Nephron progenitor cell (in vitro differentiated cells): Measurements from ENCODE around the gene RAC3.
"Not testable (repeated sequence)": the region's sequence is repeated elsewhere in the genome, so short reads cannot be mapped to it uniquely, and the experiment has no call there.

Experiments used
- DNase-seq: peaks from one replicate; pipeline ENCODE4 v3.0.0; 2021
- H3K27ac Mint-ChIP-seq: 2 replicates; pipeline ENCODE4 v1.8.0; 2021; ENCODE audit warnings: mild to moderate bottlenecking, moderate library complexity, mixed read lengths
- H3K27me3 Mint-ChIP-seq: 2 replicates; pipeline ENCODE4 v1.8.0; 2021; ENCODE audit warnings: mild to moderate bottlenecking, low read depth, mixed read lengths; ENCODE audit not compliant: poor library complexity
- H3K36me3 Mint-ChIP-seq: 2 replicates; pipeline ENCODE4 v1.8.0; 2021; ENCODE audit warnings: low read depth, mixed read lengths
- H3K4me1 Mint-ChIP-seq: 2 replicates; pipeline ENCODE4 v1.8.0; 2021; ENCODE audit warnings: mixed read lengths
- H3K4me3 Mint-ChIP-seq: 2 replicates; pipeline ENCODE4 v1.8.0; 2021; ENCODE audit warnings: mild to moderate bottlenecking, moderate library complexity, mixed read lengths
- H3K9me3 Mint-ChIP-seq: 2 replicates; pipeline ENCODE4 v1.8.0; 2021; ENCODE audit warnings: mild to moderate bottlenecking, moderate library complexity, mixed read lengths
- CTCF ChIP-seq: fragments of 200-600 bp; sonication (generic); IDR thresholded peaks from 2 replicates; pipeline ENCODE4 v1.5.0; 2021; ENCODE audit warnings: antibody characterized with exemption

RAC3 gene

DNA sequence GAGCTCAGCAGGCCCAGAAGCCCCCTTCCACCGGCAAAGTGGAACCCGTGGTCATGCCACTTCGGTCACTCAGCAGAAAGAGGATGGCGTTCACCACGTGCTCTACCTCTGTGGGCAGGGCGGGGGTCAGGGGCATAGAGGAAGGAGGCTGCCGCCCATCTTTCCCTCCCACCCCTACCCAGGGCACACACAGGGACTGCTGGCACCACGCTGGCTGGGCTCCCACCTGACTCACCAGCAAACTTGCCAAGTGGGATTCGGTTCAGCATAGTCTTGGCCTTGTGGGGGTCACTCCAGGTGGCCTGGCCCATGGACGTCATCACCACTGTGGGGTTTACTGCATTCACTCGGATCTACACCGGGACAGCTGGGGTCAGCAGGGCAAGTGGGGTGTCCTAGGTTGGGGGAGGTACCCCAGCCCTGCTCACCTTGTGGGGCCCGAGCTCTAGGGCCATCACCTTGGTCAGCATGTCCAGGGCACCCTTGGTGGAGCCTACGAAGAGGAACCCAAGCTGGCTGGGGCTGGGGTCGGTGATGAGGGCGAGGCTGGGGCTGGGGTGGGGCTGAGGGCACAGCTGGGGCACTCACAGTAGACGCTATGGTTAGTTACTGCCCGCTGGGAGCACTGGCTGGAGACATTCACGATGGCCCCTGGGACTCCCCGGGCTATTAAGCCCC lies 4.6 kb downstream of the RAC3 start:
- peaks cover 39% of the 10 kb centered on the region for H3K4me1 Mint-ChIP-seq
- no peak for TF ChIP-seq CTCF
- H3K9me3 Mint-ChIP-seq = peaks cover 8% of the 10 kb centered on the region
- H3K27ac Mint-ChIP-seq = no peak overlapping the region
- no peaks in the 10 kb centered on the region for H3K36me3 Mint-ChIP-seq
- no peak for DNase-seq
- H3K27me3 Mint-ChIP-seq = peaks cover 11% of the 10 kb centered on the region
- H3K4me3 Mint-ChIP-seq = peak overlapping the region; percentile 79

GRCh38 chr17:82036634-82037091 lies 5.2 kb downstream of the RAC3 start:
- TF ChIP-seq CTCF = no peak
- Mint-ChIP-seq H3K4me1 (peaks cover 44% of the 10 kb centered on the region), H3K27me3 (peaks cover 11% of the 10 kb centered on the region), H3K27ac (no peak overlapping the region), H3K9me3 (peaks cover 8% of the 10 kb centered on the region), H3K4me3 (peak overlapping the region; percentile 79), H3K36me3 (no peaks in the 10 kb centered on the region)
- DNase-seq = no peak

GRCh38 chr17:82037092-82037888 lies 5.8 kb downstream of the RAC3 start, which contains the start of gene DCXR:
Gene DCXR, minus strand, starts transcription at chr17:82037697. Its CDS starts 15 bp downstream, at chr17:82037682.
- H3K27ac Mint-ChIP-seq = peak within 1 kb of the TSS; percentile 79
- TF ChIP-seq CTCF = peak; percentile 67
- H3K4me3 Mint-ChIP-seq = peak within 1 kb of the TSS; percentile 79
- peaks cover 45% of the 10 kb centered on the region for H3K4me1 Mint-ChIP-seq
- H3K27me3 Mint-ChIP-seq = peaks cover 11% of the 10 kb centered on the region
- H3K9me3 Mint-ChIP-seq = peaks cover 8% of the 10 kb centered on the region
- DNase-seq = peak; percentile 98
- no peaks in the 10 kb centered on the region for H3K36me3 Mint-ChIP-seq

GRCh38 chr17:82037889-82038195 lies 6.4 kb downstream of the RAC3 start:
- no peak overlapping the region for H3K27ac Mint-ChIP-seq

DNA sequence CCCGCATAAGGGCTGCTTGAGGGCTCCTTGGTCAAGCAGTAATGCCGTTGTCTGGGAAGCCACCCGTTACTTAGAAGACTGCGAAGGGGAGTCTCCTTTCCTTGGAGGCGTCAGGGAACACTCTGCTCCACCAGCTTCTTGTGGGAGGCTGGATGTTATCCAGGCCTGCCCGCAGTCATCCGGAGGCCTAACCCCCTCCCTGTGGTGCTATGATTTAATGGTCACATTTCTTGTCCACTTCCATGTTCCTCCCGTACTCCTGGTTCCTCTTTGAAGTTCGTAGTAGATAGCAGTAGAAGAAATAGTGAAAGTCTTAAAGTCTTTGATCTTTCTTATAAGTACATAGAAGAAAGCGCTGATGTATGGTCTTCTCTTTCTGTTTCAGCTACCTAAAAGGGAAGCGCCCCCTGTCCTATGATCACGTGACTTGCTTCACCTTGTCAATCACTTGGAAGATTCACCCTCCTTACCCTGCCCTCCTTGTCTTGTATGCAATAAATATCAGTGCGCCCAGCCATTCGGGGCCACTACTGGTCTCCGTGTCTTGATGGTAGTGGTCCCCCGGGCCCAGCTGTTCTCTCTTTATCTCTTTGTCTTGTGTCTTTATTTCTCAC lies 7.4 kb downstream of the RAC3 start:
- Mint-ChIP-seq H3K4me3 (peak overlapping the region; percentile 46), H3K4me1 (peaks cover 43% of the 10 kb centered on the region)
- not testable (repeated sequence) for H3K36me3 Mint-ChIP-seq, H3K27me3 Mint-ChIP-seq, H3K27ac Mint-ChIP-seq, DNase-seq, H3K9me3 Mint-ChIP-seq

More at GRCh38 chr17:82037889-82038195, 6.4 kb downstream of the RAC3 start:
- Mint-ChIP-seq H3K4me1 (peaks cover 46% of the 10 kb centered on the region), H3K9me3 (peaks cover 8% of the 10 kb centered on the region), H3K4me3 (peak overlapping the region; percentile 79), H3K36me3 (no peaks in the 10 kb centered on the region), H3K27me3 (peaks cover 9% of the 10 kb centered on the region)
- TF ChIP-seq CTCF = no peak
- no peak for DNase-seq

- H3K4me3 Mint-ChIP-seq = no peak overlapping the region
- H3K36me3 Mint-ChIP-seq = no peaks in the 10 kb centered on the region
- peaks cover 8% of the 10 kb centered on the region for H3K9me3 Mint-ChIP-seq
- DNase-seq = no peak
- peaks cover 5% of the 10 kb centered on the region for H3K27me3 Mint-ChIP-seq
- H3K4me1 Mint-ChIP-seq = peaks cover 39% of the 10 kb centered on the region
- TF ChIP-seq CTCF = no peak
- H3K27ac Mint-ChIP-seq = no peak overlapping the region
These were observed 8.3 kb downstream of the RAC3 start for GRCh38 chr17:82039695-82040299.
